ENCODE results near the gene GRIA4.

DNA sequence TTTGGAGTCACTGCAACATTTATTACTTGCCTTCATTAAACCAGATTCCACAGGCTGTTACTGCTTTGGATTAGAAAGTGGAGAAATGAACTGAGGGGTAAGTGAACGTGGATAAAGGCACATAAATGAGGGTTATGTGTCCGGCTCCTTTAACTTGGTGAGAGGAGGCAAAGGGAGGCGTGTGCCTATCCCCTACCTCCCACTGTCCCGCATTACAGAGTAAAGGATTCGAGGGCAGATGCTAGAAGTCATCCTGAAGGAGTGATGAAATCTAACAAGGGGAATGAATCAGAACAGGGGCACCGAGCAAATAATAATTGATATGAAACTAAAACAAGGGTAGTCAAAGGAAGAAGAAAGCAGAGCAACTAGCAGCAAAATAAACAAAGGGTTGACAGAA is 147.2 kb downstream of the GRIA4 start:
- TF ChIP-seq, protein P1, sequence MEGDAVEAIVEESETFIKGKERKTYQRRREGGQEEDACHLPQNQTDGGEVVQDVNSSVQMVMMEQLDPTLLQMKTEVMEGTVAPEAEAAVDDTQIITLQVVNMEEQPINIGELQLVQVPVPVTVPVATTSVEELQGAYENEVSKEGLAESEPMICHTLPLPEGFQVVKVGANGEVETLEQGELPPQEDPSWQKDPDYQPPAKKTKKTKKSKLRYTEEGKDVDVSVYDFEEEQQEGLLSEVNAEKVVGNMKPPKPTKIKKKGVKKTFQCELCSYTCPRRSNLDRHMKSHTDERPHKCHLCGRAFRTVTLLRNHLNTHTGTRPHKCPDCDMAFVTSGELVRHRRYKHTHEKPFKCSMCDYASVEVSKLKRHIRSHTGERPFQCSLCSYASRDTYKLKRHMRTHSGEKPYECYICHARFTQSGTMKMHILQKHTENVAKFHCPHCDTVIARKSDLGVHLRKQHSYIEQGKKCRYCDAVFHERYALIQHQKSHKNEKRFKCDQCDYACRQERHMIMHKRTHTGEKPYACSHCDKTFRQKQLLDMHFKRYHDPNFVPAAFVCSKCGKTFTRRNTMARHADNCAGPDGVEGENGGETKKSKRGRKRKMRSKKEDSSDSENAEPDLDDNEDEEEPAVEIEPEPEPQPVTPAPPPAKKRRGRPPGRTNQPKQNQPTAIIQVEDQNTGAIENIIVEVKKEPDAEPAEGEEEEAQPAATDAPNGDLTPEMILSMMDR (conservative IDR thresholded peaks at IDR 0.05 in 1 of 2, IDR thresholded peaks at IDR 0.05 in 1 of 2; ENCODE audit: extremely low read depth in 1 of 2, insufficient read depth in 1 of 2, low read depth in 1 of 2, low read length in 2 of 2) = no peak
- TF ChIP-seq EZH2 (IDR thresholded peaks at IDR 0.05; ENCODE audit: borderline replicate concordance, low read length) = no peak

Measured in mammary epithelial cell (primary cell).